ENCODE results near the gene UVSSA.
"Not testable (repeated sequence)": the region's sequence is repeated elsewhere in the genome, so short reads cannot be mapped to it uniquely, and the experiment has no call there.

The UVSSA gene

GRCh38 chr4:1328267-1329155 lies 18.5 kb upstream of the UVSSA start:
- Histone ChIP-seq H3K27me3 (ENCODE audit: insufficient read depth, low read length) (no peaks in the 10 kb centered on the region), H3K27ac (ENCODE audit: low read length) (no peak overlapping the region), H3K4me1 (ENCODE audit: insufficient read depth, low read length) (no peaks in the 10 kb centered on the region), H3K9ac (ENCODE audit: low read depth, low read length) (no peak overlapping the region), H3K4me3 (ENCODE audit: low read length) (no peak overlapping the region), H3K36me3 (ENCODE audit: insufficient read depth, low read depth, low read length) (peaks cover 50% of the 10 kb centered on the region; the same call in 1 of the 2 replicates), H3K9me3 (ENCODE audit: insufficient read depth, low read depth, low read length) (no peaks in the 10 kb centered on the region)

GRCh38 chr4:1329408-1330371 lies 17.3 kb upstream of the UVSSA start:
- Histone ChIP-seq H3K27me3 (ENCODE audit: insufficient read depth, low read length) (no peaks in the 10 kb centered on the region), H3K36me3 (ENCODE audit: insufficient read depth, low read depth, low read length) (peaks cover 46% of the 10 kb centered on the region), H3K9ac (ENCODE audit: low read depth, low read length) (no peak overlapping the region), H3K9me3 (ENCODE audit: insufficient read depth, low read depth, low read length) (no peaks in the 10 kb centered on the region), H3K27ac (ENCODE audit: low read length) (no peak overlapping the region), H3K4me3 (ENCODE audit: low read length) (no peak overlapping the region), H3K4me1 (ENCODE audit: insufficient read depth, low read length) (no peaks in the 10 kb centered on the region)

GRCh38 chr4:1330761-1331590 lies 16.0 kb upstream of the UVSSA start:
- Histone ChIP-seq H3K27ac (ENCODE audit: low read length) (no peak overlapping the region), H3K4me3 (ENCODE audit: low read length) (no peak overlapping the region), H3K4me1 (ENCODE audit: insufficient read depth, low read length) (no peaks in the 10 kb centered on the region), H3K36me3 (ENCODE audit: insufficient read depth, low read depth, low read length) (peaks cover 47% of the 10 kb centered on the region), H3K9me3 (ENCODE audit: insufficient read depth, low read depth, low read length) (no peaks in the 10 kb centered on the region), H3K27me3 (ENCODE audit: insufficient read depth, low read length) (no peaks in the 10 kb centered on the region), H3K9ac (ENCODE audit: low read depth, low read length) (no peak overlapping the region; the same call in 1 of the 2 replicates)

- Histone ChIP-seq H3K4me1 (ENCODE audit: insufficient read depth, low read length) (no peaks in the 10 kb centered on the region), H3K36me3 (ENCODE audit: insufficient read depth, low read depth, low read length) (peaks cover 55% of the 10 kb centered on the region), H3K27ac (ENCODE audit: low read length) (no peak overlapping the region), H3K27me3 (ENCODE audit: insufficient read depth, low read length) (no peaks in the 10 kb centered on the region), H3K9ac (ENCODE audit: low read depth, low read length) (no peak overlapping the region), H3K4me3 (ENCODE audit: low read length) (no peak overlapping the region), H3K9me3 (ENCODE audit: insufficient read depth, low read depth, low read length) (no peaks in the 10 kb centered on the region)
Measured at GRCh38 chr4:1331591-1332353, 15.2 kb upstream of the UVSSA start.

- no peak overlapping the region for H3K9ac ChIP-seq (ENCODE audit: low read depth, low read length)
- H3K27ac ChIP-seq (ENCODE audit: low read length) = no peak overlapping the region
- H3K9me3 ChIP-seq (ENCODE audit: insufficient read depth, low read depth, low read length) = no peaks in the 10 kb centered on the region
- H3K4me3 ChIP-seq (ENCODE audit: low read length) = no peak overlapping the region
- H3K4me1 ChIP-seq (ENCODE audit: insufficient read depth, low read length) = no peaks in the 10 kb centered on the region
- no peaks in the 10 kb centered on the region for H3K27me3 ChIP-seq (ENCODE audit: insufficient read depth, low read length)
- H3K36me3 ChIP-seq (ENCODE audit: insufficient read depth, low read depth, low read length) = peaks cover 58% of the 10 kb centered on the region
Measured at GRCh38 chr4:1332686-1333085, 14.3 kb upstream of the UVSSA start.

GRCh38 chr4:1333256-1333655 lies 13.8 kb upstream of the UVSSA start:
- Histone ChIP-seq H3K36me3 (ENCODE audit: insufficient read depth, low read depth, low read length) (peaks cover 58% of the 10 kb centered on the region), H3K4me1 (ENCODE audit: insufficient read depth, low read length) (no peaks in the 10 kb centered on the region), H3K27me3 (ENCODE audit: insufficient read depth, low read length) (no peaks in the 10 kb centered on the region), H3K4me3 (ENCODE audit: low read length) (no peak overlapping the region), H3K9ac (ENCODE audit: low read depth, low read length) (no peak overlapping the region), H3K9me3 (ENCODE audit: insufficient read depth, low read depth, low read length) (no peaks in the 10 kb centered on the region), H3K27ac (ENCODE audit: low read length) (no peak overlapping the region)

GRCh38 chr4:1333851-1334578 lies 13.0 kb upstream of the UVSSA start:
- H3K36me3 ChIP-seq (ENCODE audit: insufficient read depth, low read depth, low read length) = peaks cover 57% of the 10 kb centered on the region
- H3K27ac ChIP-seq (ENCODE audit: low read length); H3K4me3 ChIP-seq (ENCODE audit: low read length); H3K27me3 ChIP-seq (ENCODE audit: insufficient read depth, low read length); H3K9ac ChIP-seq (ENCODE audit: low read depth, low read length); H3K4me1 ChIP-seq (ENCODE audit: insufficient read depth, low read length); H3K9me3 ChIP-seq (ENCODE audit: insufficient read depth, low read depth, low read length): not testable (repeated sequence)

- H3K9me3 ChIP-seq (ENCODE audit: insufficient read depth, low read depth, low read length) = no peaks in the 10 kb centered on the region
- H3K9ac ChIP-seq (ENCODE audit: low read depth, low read length) = no peak overlapping the region
- no peaks in the 10 kb centered on the region for H3K27me3 ChIP-seq (ENCODE audit: insufficient read depth, low read length)
- no peak overlapping the region for H3K4me3 ChIP-seq (ENCODE audit: low read length)
- H3K27ac ChIP-seq (ENCODE audit: low read length) = no peak overlapping the region
- H3K4me1 ChIP-seq (ENCODE audit: insufficient read depth, low read length) = no peaks in the 10 kb centered on the region
- peaks cover 59% of the 10 kb centered on the region for H3K36me3 ChIP-seq (ENCODE audit: insufficient read depth, low read depth, low read length)
Measured at GRCh38 chr4:1334579-1334895, 12.5 kb upstream of the UVSSA start.

- not testable (repeated sequence) for H3K4me3 ChIP-seq (ENCODE audit: low read length); H3K27ac ChIP-seq (ENCODE audit: low read length); H3K9ac ChIP-seq (ENCODE audit: low read depth, low read length); H3K9me3 ChIP-seq (ENCODE audit: insufficient read depth, low read depth, low read length); H3K27me3 ChIP-seq (ENCODE audit: insufficient read depth, low read length); H3K4me1 ChIP-seq (ENCODE audit: insufficient read depth, low read length)
- peaks cover 67% of the 10 kb centered on the region for H3K36me3 ChIP-seq (ENCODE audit: insufficient read depth, low read depth, low read length)
Measured at GRCh38 chr4:1335193-1335883, 11.7 kb upstream of the UVSSA start.

- H3K9ac ChIP-seq (ENCODE audit: low read depth, low read length) = no peak overlapping the region
- no peaks in the 10 kb centered on the region for H3K4me1 ChIP-seq (ENCODE audit: insufficient read depth, low read length)
- H3K36me3 ChIP-seq (ENCODE audit: insufficient read depth, low read depth, low read length) = peaks cover 75% of the 10 kb centered on the region
- H3K27me3 ChIP-seq (ENCODE audit: insufficient read depth, low read length) = no peaks in the 10 kb centered on the region
- no peaks in the 10 kb centered on the region for H3K9me3 ChIP-seq (ENCODE audit: insufficient read depth, low read depth, low read length)
- H3K4me3 ChIP-seq (ENCODE audit: low read length) = no peak overlapping the region
- no peak overlapping the region for H3K27ac ChIP-seq (ENCODE audit: low read length)
Measured at GRCh38 chr4:1336088-1336491, 10.9 kb upstream of the UVSSA start.
